SW 1271 (cell line): ENCODE results near the gene MBP.

ENCODE experiments used
- DNase-seq, 2 experiments: peaks; one replicate each; lab custom pipeline; 2025; lab: John Stamatoyannopoulos, UW

MBP gene

GRCh38 chr18:76986406-76986805, 146.2 kb downstream of the MBP start:
- no peak for DNase-seq

- DNase-seq = no peak
Measured at GRCh38 chr18:76985951-76986236, 146.7 kb downstream of the MBP start.

GRCh38 chr18:76985156-76985950, 147.2 kb downstream of the MBP start:
- DNase-seq = no peak

- DNase-seq = no peak
Measured at GRCh38 chr18:76984193-76985155, 148.1 kb downstream of the MBP start.

DNA sequence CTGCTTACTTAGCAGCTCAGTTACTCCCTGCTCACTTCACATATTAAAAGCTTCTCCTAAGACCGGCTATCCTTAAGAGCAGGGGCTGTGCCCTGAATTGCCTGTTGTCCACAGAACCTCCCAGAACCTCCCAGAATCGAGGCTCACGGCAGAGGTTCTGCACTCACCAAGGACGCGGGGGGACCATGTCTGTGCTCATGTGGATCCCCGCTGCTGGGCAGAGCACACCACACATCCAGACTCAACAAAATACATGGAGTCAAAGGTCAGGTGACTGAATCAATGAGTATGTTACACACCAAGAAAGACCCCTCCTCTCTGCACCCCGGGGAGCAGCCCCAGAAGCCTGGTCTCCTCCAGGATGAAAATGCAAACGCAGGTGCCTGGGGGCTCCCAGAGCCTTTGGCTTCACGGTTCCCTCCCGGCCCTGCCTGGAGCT, 149.0 kb downstream of the MBP start:
- no peak for DNase-seq

- peak; percentile 30 to 74 for DNase-seq
Measured at GRCh38 chr18:76982841-76983583, 149.6 kb downstream of the MBP start.

GRCh38 chr18:76982038-76982437, 150.5 kb downstream of the MBP start:
- no peak for DNase-seq

GRCh38 chr18:76981396-76981968, 151.1 kb downstream of the MBP start:
- DNase-seq = no peak

- no peak for DNase-seq
Measured at GRCh38 chr18:76980663-76981395, 151.8 kb downstream of the MBP start.

GRCh38 chr18:76979906-76980305, 152.7 kb downstream of the MBP start:
- no peak for DNase-seq

DNA sequence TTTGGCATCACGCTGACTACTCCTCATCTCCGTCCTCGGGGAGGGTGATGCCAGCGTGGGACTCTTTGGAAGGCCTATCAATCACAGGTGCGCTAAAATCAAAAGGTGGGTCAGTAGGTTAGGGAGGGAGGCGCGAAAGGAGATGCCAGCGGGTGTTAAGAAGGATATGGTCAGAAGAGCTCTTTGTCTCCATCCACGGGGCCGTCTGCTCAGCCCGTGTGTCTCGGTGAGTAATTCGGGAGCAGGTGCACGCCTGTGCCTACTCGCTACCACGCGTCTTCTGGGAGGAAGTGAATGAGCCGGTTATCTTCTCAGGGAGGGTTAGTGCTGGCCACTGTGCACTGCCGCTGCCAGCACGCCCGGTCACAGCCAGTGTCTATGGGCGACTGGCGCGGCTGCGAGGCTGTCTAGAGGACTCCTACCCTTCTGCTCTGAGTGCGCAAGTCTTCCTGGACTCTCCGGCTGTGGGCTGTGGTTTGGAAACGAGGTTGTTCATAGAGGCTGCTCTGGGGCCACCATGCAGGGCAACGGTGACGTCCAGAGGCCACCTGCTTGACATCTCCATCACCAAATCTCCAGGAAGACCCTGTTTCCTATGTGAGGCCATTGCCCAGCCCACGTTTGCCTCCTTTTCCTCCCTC, 153.4 kb downstream of the MBP start:
- no peak for DNase-seq

DNA sequence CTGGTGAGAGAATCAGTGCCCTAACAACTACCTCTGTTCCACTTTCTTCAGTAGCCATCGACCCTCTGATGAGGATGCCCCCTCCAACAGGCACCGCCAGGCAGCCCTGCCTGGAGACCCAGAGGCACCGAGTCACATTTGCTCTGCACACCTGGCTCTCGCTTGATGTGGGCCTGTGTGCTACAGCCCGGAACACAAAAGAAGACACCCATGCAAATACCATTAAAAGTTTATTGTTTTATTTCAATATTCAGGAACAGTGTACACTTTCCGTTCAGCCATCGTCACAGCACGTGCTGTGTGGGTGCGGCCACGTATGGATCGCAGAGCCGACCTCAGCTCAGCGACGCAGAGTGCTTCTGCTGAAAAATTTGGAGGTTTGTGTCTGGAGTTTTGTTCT, 154.0 kb downstream of the MBP start:
- no peak for DNase-seq

DNA sequence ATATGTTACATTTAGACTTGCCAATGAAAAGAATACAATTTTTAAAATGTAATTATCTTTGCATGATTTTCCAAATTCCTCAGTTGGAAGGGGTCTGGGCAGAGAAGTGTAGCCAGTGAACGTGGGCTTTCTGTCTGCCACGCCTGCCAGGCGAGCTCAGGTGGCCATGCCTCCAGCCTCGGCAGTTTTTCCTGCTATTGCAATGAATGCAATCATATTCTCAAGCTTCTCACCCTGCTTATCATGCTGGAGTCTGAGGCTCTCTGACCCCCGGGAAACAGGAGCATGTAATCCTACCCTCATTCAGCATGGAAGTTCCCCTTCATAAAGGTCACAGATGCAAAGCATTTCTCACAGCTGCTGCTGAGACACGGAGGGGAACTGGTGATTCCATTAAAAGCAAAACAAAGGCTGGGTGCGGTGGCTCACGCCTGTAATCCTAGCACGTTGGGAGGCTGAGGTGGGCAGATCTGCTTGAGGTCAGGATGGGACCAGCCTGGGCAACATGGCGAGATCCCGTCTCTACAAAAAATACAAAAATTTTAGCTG, 154.8 kb downstream of the MBP start:
- DNase-seq = no peak

DNA sequence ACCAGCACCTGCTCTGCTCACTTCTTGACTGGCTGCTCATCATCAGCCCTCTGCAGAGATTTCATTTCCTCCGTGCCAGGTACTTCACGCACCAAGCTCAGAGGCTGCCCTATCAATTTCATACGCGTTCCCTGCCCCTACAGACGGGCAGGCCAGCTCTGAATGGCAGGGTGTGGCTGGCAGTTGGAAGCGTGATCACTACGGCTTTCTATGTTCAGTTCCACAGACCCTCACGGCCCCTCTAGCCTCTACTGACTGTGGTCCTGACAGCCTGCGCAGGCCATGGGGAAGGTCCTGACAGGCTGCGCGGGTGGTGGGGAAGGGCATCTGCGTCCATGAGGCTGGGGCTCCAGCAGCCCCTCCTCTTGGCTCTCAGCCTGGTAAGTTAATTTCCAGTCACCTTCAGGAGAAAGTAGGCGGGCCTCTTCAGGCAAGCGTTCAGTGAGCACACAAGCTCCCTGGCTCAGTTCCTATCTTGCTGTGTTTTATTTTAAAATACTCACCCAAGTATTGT, 155.4 kb downstream of the MBP start:
- no peak for DNase-seq

DNA sequence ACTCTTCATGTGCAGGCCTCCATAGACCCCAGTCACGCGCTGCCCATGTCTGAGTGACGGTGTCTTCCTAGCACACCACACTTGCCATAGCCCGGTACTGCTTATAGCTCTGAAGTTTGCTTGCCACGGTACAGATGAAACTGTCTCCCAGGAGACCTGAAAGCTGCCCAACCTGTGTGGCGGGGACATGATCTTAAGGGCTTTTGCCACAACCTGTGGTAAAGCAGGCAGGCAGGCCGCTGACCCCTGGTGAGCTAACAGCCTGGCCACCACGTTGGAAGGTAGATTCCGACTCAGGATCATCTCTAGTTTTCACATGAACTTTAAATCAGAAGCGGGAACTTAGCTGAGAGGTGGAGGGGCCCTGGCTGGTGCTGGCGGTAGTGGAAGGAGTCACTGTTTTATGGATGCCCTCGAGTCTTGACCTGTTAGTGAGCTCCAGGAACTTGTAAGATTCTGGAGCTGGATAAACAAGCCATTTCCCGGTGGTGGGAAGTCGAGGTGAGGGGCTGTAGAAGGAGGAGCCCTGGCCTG, 156.9 kb downstream of the MBP start:
- DNase-seq = no peak

DNA sequence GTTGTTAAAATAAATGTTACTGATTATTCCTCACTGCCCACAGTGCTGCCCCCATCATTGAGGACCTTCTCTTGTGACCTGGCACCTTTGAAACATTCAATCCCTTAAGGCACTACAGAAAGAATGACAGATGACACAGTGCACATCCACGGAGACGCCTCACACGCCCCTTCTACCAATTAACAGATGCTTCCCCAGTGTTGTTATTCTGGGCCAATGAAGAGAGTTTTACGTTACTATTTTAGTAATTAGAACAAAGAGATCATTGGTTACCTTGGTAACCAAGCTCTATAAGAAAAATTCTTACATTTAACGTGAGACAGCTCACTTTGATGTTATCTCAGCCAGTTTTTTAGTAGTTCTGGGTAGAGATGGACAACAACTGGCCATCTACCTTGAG, 158.2 kb downstream of the MBP start:
- DNase-seq = no peak

GRCh38 chr18:76973520-76974266, 158.9 kb downstream of the MBP start:
- no peak for DNase-seq

- no peak for DNase-seq
Measured at GRCh38 chr18:76972846-76973519, 159.6 kb downstream of the MBP start.

DNA sequence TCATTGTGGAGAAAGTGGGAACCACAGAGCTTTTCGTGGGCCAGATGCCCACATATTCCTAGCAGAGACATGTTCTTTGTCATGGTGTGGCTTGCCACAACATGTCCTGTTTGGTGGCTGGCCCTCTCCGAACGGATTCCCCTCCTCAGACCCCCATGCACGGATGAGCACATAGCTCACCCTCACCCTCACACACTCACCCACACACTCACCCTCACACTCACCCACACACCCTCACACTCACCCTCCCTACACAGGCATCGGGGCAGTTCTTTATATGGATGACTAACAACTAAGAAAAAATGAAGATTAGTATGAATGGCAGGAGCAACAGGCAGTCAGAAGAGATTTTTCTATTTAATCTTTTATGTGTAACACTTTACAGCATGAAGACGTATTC, 160.3 kb downstream of the MBP start:
- DNase-seq = no peak
